Calu3 (cell line): ENCODE measurements around the gene CCNL2. TPM values are rescaled to one million over a fixed set of nuclear protein-coding genes. Genes with fewer than 3 reads are reported as not detected.

Experiments
- BruUV-seq: library from RNA; stranded (reverse); fragments of 400-500 nt; replicated peaks from 2 replicates; lab custom pipeline; 2021; lab: Mats Ljungman, UMichigan
- CTCF ChIA-PET: fragments of 300-600 bp; sonication (Branson Sonifier 250); formaldehyde crosslinking; loops from one replicate; lab custom pipeline; 2022; ENCODE audit warnings: antibody characterized with exemption; lab: Charles Lee
- DNase-seq: peaks from one replicate; pipeline ENCODE4 v3.0.0; 2022
- H3K27ac Mint-ChIP-seq: one replicate; pipeline ENCODE4 v1.8.0; 2022; ENCODE audit warnings: mixed read lengths; ENCODE audit not compliant: unreplicated experiment
- H3K27me3 Mint-ChIP-seq: one replicate; pipeline ENCODE4 v1.8.0; 2022; ENCODE audit warnings: mixed read lengths; ENCODE audit not compliant: unreplicated experiment
- H3K36me3 Mint-ChIP-seq: one replicate; pipeline ENCODE4 v1.8.0; 2022; ENCODE audit warnings: mild to moderate bottlenecking, moderate library complexity, mixed read lengths; ENCODE audit not compliant: insufficient read depth, unreplicated experiment
- H3K4me1 Mint-ChIP-seq: one replicate; pipeline ENCODE4 v1.8.0; 2022; ENCODE audit warnings: mild to moderate bottlenecking, low read depth, mixed read lengths; ENCODE audit not compliant: unreplicated experiment
- H3K4me3 Mint-ChIP-seq: one replicate; pipeline ENCODE4 v1.8.0; 2022; ENCODE audit warnings: mild to moderate bottlenecking, low read depth, moderate library complexity, mixed read lengths; ENCODE audit not compliant: unreplicated experiment
- H3K9me3 Mint-ChIP-seq: one replicate; pipeline ENCODE4 v1.8.0; 2022; ENCODE audit warnings: low read depth, mixed read lengths; ENCODE audit not compliant: unreplicated experiment
- intact Hi-C: fragments of 100-400 bp; cut with micrococcal nuclease; formaldehyde crosslinking; loops from one replicate; pipeline ENCODE4 v1.10.0; 2022; ENCODE audit not compliant: unreplicated experiment
- total RNA-seq: library from RNA; stranded (reverse); gene quantifications from 2 replicates; pipeline ENCODE4 v1.2.3, GENCODE V29; 2022
- TF ChIP-seq, protein P1 (sequence below): fragments of 200-600 bp; IDR thresholded peaks from one replicate; pipeline ENCODE4 v1.8.0; 2022; ENCODE audit warnings: antibody characterized with exemption; ENCODE audit not compliant: unreplicated experiment

Gene CCNL2
- total RNA-seq, 1 experiment from 2014 or later, result 166 TPM

DNA sequence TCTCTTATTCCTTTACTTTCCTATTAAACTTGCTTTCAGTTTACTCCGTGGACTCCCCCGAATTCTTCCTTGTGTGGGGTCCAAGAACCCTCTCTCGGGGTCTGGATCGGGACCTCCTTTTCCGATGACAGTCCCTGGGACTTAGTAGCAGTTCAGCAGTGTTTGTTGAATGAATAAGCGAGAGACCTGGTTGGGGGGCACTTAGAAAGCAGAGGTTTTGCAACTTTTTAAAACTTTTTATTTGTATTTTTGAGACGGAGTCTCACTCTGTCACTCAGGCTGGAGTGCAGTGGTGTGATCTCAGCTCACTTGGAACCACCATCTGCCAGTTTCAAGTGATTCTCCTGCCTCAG is 24.1 kb upstream of the CCNL2 start:
- no TSS peak for BruUV-seq
- CTCF ChIA-PET, result interaction anchor here (0.6 kb wide), 1 partner anchor 51 kb away, joined by 3 read pairs; no protein-coding TSS in a partner anchor
- intact Hi-C loops, result no loop called here
- Mint-ChIP-seq H3K36me3 (peaks cover 14% of the 10 kb centered on the region), H3K4me3 (no peak overlapping the region), H3K9me3 (no peaks in the 10 kb centered on the region), H3K4me1 (peaks cover 7% of the 10 kb centered on the region), H3K27me3 (no peaks in the 10 kb centered on the region), H3K27ac (no peak overlapping the region)
- no peak for DNase-seq
- TF ChIP-seq, protein P1, sequence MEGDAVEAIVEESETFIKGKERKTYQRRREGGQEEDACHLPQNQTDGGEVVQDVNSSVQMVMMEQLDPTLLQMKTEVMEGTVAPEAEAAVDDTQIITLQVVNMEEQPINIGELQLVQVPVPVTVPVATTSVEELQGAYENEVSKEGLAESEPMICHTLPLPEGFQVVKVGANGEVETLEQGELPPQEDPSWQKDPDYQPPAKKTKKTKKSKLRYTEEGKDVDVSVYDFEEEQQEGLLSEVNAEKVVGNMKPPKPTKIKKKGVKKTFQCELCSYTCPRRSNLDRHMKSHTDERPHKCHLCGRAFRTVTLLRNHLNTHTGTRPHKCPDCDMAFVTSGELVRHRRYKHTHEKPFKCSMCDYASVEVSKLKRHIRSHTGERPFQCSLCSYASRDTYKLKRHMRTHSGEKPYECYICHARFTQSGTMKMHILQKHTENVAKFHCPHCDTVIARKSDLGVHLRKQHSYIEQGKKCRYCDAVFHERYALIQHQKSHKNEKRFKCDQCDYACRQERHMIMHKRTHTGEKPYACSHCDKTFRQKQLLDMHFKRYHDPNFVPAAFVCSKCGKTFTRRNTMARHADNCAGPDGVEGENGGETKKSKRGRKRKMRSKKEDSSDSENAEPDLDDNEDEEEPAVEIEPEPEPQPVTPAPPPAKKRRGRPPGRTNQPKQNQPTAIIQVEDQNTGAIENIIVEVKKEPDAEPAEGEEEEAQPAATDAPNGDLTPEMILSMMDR, result no peak

DNA sequence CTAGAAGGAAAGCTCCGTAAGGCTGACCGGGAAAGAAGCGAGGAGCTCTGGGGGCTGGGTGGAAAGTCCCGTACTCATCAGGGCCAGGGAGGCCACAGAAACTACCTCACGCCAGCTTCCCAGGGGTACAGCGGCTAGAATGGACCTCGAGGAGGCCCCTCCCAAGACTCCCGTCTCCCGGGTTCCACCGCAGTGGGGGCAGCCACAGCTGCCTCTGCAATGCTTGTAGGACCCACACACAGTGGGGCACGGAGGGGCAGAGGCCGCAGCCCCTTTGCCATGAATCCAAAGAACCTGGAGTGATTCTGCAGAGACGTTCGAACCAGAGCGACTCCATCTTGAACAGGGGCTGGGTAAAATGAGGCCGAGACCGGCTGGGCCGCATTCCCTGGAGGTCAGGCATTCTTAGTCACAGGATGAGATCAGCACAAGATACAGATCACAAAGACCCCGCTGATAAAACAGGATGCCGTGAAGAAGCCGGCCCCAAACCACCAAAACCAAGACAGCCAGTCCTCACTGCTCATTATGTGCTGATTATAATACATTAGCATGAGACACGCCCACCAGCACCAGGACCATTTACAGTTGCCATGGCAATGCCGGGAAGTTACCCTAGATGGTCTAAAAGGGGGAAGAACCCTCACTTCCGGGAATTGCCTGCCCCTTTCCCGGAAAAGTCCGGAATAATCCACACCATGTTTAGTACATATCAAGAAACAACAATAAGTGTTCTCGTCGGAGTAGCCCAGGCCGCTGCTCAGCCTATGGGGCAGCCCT is 23.5 kb upstream of the CCNL2 start:
- DNase-seq, result peak; percentile 43
- no peaks in the 10 kb centered on the region for H3K9me3 Mint-ChIP-seq
- peaks cover 14% of the 10 kb centered on the region for H3K36me3 Mint-ChIP-seq
- intact Hi-C loops, result no loop called here
- TF ChIP-seq, protein P1, result no peak
- no peak overlapping the region for H3K27ac Mint-ChIP-seq
- no peak overlapping the region for H3K4me3 Mint-ChIP-seq
- peaks cover 7% of the 10 kb centered on the region for H3K4me1 Mint-ChIP-seq
- CTCF ChIA-PET, result no interaction called here
- no TSS peak for BruUV-seq
- no peaks in the 10 kb centered on the region for H3K27me3 Mint-ChIP-seq

DNA sequence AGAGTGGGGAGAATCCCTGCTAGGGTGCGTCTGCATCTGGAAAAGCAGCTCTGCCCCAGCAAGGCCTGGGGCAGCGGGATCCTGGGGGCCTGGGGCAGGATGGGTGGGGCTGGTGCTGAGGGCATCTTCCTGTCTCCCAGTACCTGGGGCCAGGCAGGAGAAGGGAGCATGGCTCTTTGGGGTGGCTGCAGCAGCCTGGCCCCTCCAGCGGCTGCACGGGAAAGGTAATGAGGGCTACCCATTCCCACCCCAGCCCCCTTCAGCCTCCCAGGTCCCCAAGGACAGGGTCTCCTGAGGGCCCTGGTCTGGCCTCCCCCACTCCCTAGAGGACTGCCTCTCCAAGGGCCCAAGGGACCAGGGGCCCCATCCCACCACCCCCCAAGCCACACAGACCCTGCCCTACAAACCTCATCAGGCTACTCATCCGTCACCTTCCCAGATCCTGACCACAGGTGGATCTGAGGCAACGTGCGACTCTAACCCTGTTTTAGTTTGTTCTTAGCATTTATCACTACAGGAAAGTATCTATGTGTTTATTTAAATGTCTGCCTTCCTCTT is 22.9 kb upstream of the CCNL2 start:
- intact Hi-C loops, result no loop called here
- H3K4me1 Mint-ChIP-seq, result peaks cover 7% of the 10 kb centered on the region
- TF ChIP-seq, protein P1, result no peak
- H3K27ac Mint-ChIP-seq, result no peak overlapping the region
- H3K9me3 Mint-ChIP-seq, result no peaks in the 10 kb centered on the region
- BruUV-seq, result no TSS peak
- no peak for DNase-seq
- peaks cover 14% of the 10 kb centered on the region for H3K36me3 Mint-ChIP-seq
- H3K4me3 Mint-ChIP-seq, result no peak overlapping the region
- CTCF ChIA-PET, result no interaction called here
- H3K27me3 Mint-ChIP-seq, result no peaks in the 10 kb centered on the region

DNA sequence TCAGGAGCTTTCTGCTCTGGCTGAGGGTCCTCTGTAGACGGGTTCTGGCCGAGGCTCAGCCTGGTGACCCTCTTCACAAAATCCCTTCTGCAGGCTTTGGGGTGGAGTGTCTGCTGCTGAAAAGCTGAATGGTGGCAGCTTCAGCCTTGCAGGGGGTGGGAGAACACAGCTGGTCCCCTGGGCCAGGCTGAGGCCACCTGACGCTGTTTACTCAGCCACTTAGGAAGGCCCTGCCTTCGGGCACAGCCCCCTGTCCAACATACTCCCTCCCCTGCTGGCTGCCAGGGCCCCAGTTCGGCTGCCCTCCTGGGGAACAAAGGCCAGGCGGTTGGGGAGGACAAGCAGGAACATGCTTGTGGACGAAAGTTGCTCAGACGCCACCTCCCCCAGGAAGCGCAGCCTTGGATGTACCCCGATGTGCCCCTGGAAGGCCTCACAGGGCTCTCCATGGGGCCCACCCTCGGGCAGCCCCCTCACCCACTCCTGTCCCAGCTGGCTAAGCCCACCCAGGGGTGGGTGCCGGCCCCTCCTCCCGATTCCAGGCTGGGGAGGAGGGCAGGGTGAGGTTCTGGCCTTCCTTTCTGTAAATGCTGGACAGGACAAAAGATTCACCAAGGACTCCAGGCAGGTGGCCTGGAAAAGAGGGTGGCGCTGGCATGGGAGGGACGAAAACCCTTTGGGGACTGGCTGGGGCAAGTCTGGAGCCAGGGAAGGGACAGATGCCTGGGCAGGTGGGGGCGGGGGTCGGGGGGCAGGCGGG is 22.2 kb upstream of the CCNL2 start, which contains the start of gene ANKRD65:
TSS of gene ANKRD65 (minus strand) at position 130 of the 760 bp plus-strand sequence. CDS start 271 bp downstream, outside the sequence.
- Mint-ChIP-seq H3K36me3 (peaks cover 14% of the 10 kb centered on the region), H3K9me3 (no peaks in the 10 kb centered on the region), H3K4me1 (peaks cover 7% of the 10 kb centered on the region), H3K4me3 (peak within 1 kb of the TSS; percentile 47), H3K27ac (no peak within 1 kb of the TSS), H3K27me3 (no peaks in the 10 kb centered on the region)
- DNase-seq, result no peak
- TF ChIP-seq, protein P1, result no peak
- CTCF ChIA-PET, result no interaction called here
- BruUV-seq, result no TSS peak
- intact Hi-C loops, result no loop called here
